K562 (cell line): ENCODE measurements around the gene SPEG. TPM values are rescaled to one million over a fixed set of nuclear protein-coding genes. Genes with fewer than 3 reads are reported as not detected.
A peak's percentile ranks its signal among the peaks of the same experiment; 100 is the strongest.

Source experiments
- CAMTA2 ChIP-seq: fragments of 250-450 bp; sonication (Bioruptor Pico); conservative IDR thresholded peaks from 2 replicates; pipeline ENCODE4 v1.5.1; 2022
- CCNT2 ChIP-seq: IDR thresholded peaks from 2 replicates; pipeline ENCODE4 v1.6.1; 2011; ENCODE audit warnings: borderline replicate concordance, low read depth, mild to moderate bottlenecking, moderate library complexity, mixed read lengths, low read length; ENCODE audit not compliant: insufficient read length; ENCODE audit errors: extremely low read depth
- EP400 ChIP-seq: fragments of 450-650 bp; IDR thresholded peaks from 2 replicates; pipeline ENCODE4 v1.6.1; 2017; ENCODE audit warnings: antibody characterized with exemption, mild to moderate bottlenecking, moderate library complexity
- HCFC1 ChIP-seq: IDR thresholded peaks from 2 replicates; pipeline ENCODE4 v1.6.1; 2012; ENCODE audit warnings: low read depth, low read length, improper control_type of control experiment
- JUN ChIP-seq, 2 experiments: sonication (generic) in 1 of 2; formaldehyde crosslinking in 1 of 2; IDR thresholded peaks; 2 replicates each; pipeline versions ENCODE4 v1.6.1 to v1.8.0; 2012 to 2022; ENCODE audit warnings: borderline replicate concordance in 2 of 2, mild to moderate bottlenecking in 2 of 2, improper control_type of control experiment in 1 of 2, low read depth in 1 of 2, low read length in 1 of 2, missing genetic modification reagents in 1 of 2
- JUND ChIP-seq, 2 experiments: IDR thresholded peaks; 2 replicates in 1 of 2; 3 replicates in 1 of 2; pipeline ENCODE4 v1.6.1; 2011; ENCODE audit warnings: borderline replicate concordance in 2 of 2, low read depth in 2 of 2, low read length in 2 of 2, improper control_type of control experiment in 1 of 2, missing biosample characterization in 1 of 2, missing genetic modification characterization in 1 of 2, missing genetic modification reagents in 1 of 2
- MEIS2 ChIP-seq: fragments of 450-650 bp; IDR thresholded peaks from 2 replicates; pipeline ENCODE4 v1.6.1; 2014; ENCODE audit warnings: mild to moderate bottlenecking; ENCODE audit not compliant: partially characterized antibody
- MIER1 ChIP-seq: fragments of 450-650 bp; IDR thresholded peaks from 2 replicates; pipeline ENCODE4 v1.6.1; 2016; ENCODE audit warnings: antibody characterized with exemption, mild to moderate bottlenecking, low read depth
- NEUROD1 ChIP-seq: fragments of 150-350 bp; IDR thresholded peaks from 2 replicates; pipeline ENCODE4 v1.6.1; 2014; ENCODE audit warnings: borderline replicate concordance, low read length, low read depth; ENCODE audit not compliant: partially characterized antibody
- POLR2AphosphoS5 ChIP-seq: IDR thresholded peaks from 2 replicates; pipeline ENCODE4 v1.6.1; 2011; ENCODE audit warnings: mild to moderate bottlenecking, low read depth, low read length, moderate library complexity; ENCODE audit not compliant: control insufficient read depth, insufficient read depth
- RERE ChIP-seq: sonication (generic); formaldehyde crosslinking; IDR thresholded peaks from 2 replicates; pipeline ENCODE4 v1.8.0; 2023; ENCODE audit warnings: missing genetic modification reagents, mild to moderate bottlenecking, borderline replicate concordance
- SRSF3 ChIP-seq: fragments of 200-400 bp; formaldehyde crosslinking; IDR thresholded peaks from 2 replicates; pipeline ENCODE4 v1.6.1; 2016; ENCODE audit warnings: mild to moderate bottlenecking, low read length, moderate library complexity; ENCODE audit not compliant: insufficient read depth
- TAF1 ChIP-seq: IDR thresholded peaks from 2 replicates; pipeline ENCODE4 v1.6.1; 2011; ENCODE audit warnings: mild to moderate bottlenecking, low read length, moderate library complexity; ENCODE audit not compliant: insufficient read depth, control insufficient read depth, severe bottlenecking; ENCODE audit errors: extremely low read depth
- TARDBP ChIP-seq: fragments of 450-650 bp; IDR thresholded peaks from 2 replicates; pipeline ENCODE4 v1.6.1; 2016
- TBL1XR1 ChIP-seq, 2 experiments: IDR thresholded peaks; 2 replicates each; pipeline ENCODE4 v1.6.1; 2012; ENCODE audit warnings: improper control_type of control experiment in 2 of 2, low read length in 2 of 2, mild to moderate bottlenecking in 1 of 2
- U2AF2 ChIP-seq: fragments of 200-400 bp; formaldehyde crosslinking; optimal IDR thresholded peaks from 2 replicates; pipeline ENCODE3; 2017; ENCODE audit warnings: low read depth, mild to moderate bottlenecking, low read length
- ZFX ChIP-seq: sonication (generic); formaldehyde crosslinking; IDR thresholded peaks from 2 replicates; pipeline ENCODE4 v1.8.0; 2022; ENCODE audit warnings: mild to moderate bottlenecking, missing genetic modification reagents, moderate library complexity
- ZKSCAN3 ChIP-seq: fragments of 250-450 bp; sonication (Bioruptor Pico); IDR thresholded peaks from 2 replicates; pipeline ENCODE4 v1.4.0; 2020
- polyA plus RNA-seq, 8 experiments: library from polyadenylated mRNA; depleted of rRNA in 4 of 8; stranded (reverse) in 5 of 8; unstranded in 3 of 8; fragments of >200 nt; fragmentation: Nextera tagmentation in 2 of 8; fragmentation: Illumina TruSeq in 1 of 8; extraction: Ambion mirVana in 2 of 8; extraction: Trizol in 1 of 8; gene quantifications; 2 replicates each; pipeline versions ENCODE4 v1.2.1 to v1.2.3, GENCODE V29; 2011 to 2014; ENCODE audit warnings: inconsistent platforms in 1 of 8, missing spikeins in 1 of 8
- total RNA-seq, 7 experiments: library from RNA; depleted of rRNA in 6 of 7; stranded (reverse); fragments of >200 nt in 6 of 7; fragmentation: Illumina TruSeq in 2 of 7; extraction: Trizol in 2 of 7; gene quantifications; 2 replicates each; pipeline versions ENCODE4 v1.2.1 to v1.2.3, GENCODE V29; 2011 to 2021; ENCODE audit warnings: low replicate concordance in 1 of 7
- TF ChIP-seq, protein P1 (sequence below): IDR thresholded peaks from 2 replicates; pipeline ENCODE4 v1.6.1; 2012; ENCODE audit warnings: low read depth, low read length, improper control_type of control experiment, borderline replicate concordance

SPEG gene
- total and polyA plus RNA-seq, 9 of the 15 experiments (the other 6 are each of a cell fraction or from before 2014, with no cell fraction given): 0.49 to 8.7 (median 3.0) TPM

- TF ChIP-seq, protein P1, sequence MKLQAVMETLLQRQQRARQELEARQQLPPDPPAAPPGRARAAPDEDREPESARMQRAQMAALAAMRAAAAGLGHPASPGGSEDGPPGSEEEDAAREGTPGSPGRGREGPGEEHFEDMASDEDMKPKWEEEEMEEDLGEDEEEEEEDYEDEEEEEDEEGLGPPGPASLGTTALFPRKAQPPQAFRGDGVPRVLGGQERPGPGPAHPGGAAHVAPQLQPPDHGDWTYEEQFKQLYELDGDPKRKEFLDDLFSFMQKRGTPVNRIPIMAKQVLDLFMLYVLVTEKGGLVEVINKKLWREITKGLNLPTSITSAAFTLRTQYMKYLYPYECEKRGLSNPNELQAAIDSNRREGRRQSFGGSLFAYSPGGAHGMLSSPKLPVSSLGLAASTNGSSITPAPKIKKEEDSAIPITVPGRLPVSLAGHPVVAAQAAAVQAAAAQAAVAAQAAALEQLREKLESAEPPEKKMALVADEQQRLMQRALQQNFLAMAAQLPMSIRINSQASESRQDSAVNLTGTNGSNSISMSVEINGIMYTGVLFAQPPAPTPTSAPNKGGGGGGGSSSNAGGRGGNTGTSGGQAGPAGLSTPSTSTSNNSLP: no peak
- TF ChIP-seq CAMTA2 (no peak), CCNT2 (peak; percentile 57), TARDBP (no peak), SRSF3 (no peak), U2AF2 (no peak), ZKSCAN3 (CRISPR knock-in tag) (no peak), POLR2AphosphoS5 (0 out of 2 replicates have a peak, but pooled peaks have one; percentile 18), TAF1 (peak; percentile 70), JUND (IDR thresholded peaks at IDR 0.05; ENCODE audit: borderline replicate concordance, low read depth, low read length) (peak; percentile 91), JUND (tag; IDR thresholded peaks at IDR 0.05; ENCODE audit: borderline replicate concordance, low read depth, low read length) (peak; percentile 76; the same call in 1 of the 3 replicates), MEIS2 (peak; percentile 76), MIER1 (peak; percentile 86), ZFX (peak; percentile 50), TBL1XR1 (IDR thresholded peaks at IDR 0.05; ENCODE audit: low read length in 2 of 2) (peak in 1 of 2 experiments; percentile 62; a peak in 2 of 4 replicates), HCFC1 (peak; percentile 49; the same call in 1 of the 2 replicates), JUN (IDR thresholded peaks at IDR 0.05; ENCODE audit: borderline replicate concordance, low read depth, low read length) (peak; percentile 54; the same call in 1 of the 2 replicates), JUN (CRISPR knock-in tag; IDR thresholded peaks at IDR 0.05; ENCODE audit: borderline replicate concordance) (peak; percentile 83; the same call in 1 of the 2 replicates), EP400 (peak; percentile 63), RERE (CRISPR knock-in tag) (no peak), NEUROD1 (no peak)
Measured at GRCh38 chr2:219543596-219544358, 109.1 kb downstream of the SPEG start, which contains the start of the genes CHPF and TMEM198 (continued).
